ENCODE results near the gene FAM117B.

DNA sequence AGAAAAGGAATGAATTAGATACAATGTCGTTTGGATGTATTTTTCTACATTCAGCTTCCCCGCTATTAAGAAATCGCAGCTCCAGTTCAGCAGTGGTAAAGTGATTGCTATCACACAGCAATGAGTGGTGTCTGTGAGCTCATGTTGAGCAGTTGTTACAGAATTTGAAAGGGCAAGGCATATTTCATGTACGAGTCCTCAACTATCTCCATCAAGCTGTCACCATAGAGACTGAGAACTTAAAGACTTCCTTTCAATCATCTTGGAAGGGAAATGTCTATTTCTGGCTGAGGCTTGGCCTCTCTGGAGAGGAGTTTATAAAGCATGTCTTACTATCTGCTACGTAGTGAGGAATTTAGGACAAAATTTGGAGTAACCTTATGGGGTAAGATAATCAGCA, 24.4 kb upstream of the FAM117B start:
- TF ChIP-seq, protein P1, sequence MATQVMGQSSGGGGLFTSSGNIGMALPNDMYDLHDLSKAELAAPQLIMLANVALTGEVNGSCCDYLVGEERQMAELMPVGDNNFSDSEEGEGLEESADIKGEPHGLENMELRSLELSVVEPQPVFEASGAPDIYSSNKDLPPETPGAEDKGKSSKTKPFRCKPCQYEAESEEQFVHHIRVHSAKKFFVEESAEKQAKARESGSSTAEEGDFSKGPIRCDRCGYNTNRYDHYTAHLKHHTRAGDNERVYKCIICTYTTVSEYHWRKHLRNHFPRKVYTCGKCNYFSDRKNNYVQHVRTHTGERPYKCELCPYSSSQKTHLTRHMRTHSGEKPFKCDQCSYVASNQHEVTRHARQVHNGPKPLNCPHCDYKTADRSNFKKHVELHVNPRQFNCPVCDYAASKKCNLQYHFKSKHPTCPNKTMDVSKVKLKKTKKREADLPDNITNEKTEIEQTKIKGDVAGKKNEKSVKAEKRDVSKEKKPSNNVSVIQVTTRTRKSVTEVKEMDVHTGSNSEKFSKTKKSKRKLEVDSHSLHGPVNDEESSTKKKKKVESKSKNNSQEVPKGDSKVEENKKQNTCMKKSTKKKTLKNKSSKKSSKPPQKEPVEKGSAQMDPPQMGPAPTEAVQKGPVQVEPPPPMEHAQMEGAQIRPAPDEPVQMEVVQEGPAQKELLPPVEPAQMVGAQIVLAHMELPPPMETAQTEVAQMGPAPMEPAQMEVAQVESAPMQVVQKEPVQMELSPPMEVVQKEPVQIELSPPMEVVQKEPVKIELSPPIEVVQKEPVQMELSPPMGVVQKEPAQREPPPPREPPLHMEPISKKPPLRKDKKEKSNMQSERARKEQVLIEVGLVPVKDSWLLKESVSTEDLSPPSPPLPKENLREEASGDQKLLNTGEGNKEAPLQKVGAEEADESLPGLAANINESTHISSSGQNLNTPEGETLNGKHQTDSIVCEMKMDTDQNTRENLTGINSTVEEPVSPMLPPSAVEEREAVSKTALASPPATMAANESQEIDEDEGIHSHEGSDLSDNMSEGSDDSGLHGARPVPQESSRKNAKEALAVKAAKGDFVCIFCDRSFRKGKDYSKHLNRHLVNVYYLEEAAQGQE (IDR thresholded peaks at IDR 0.05; ENCODE audit: insufficient read depth in 1 of 2, low read depth in 2 of 2, low read length in 2 of 2): no peak
- TF ChIP-seq POLR2AphosphoS5 (IDR thresholded peaks at IDR 0.05; ENCODE audit: low read depth, low read length): no peak

Measured in PFSK-1 (cell line).